SJCRH30 (cell line): ENCODE results near the gene AURKB. TPM values are rescaled to one million over a fixed set of nuclear protein-coding genes. Genes with fewer than 3 reads are reported as not detected.
A peak's percentile ranks its signal among the peaks of the same experiment; 100 is the strongest.

Source experiments
- DNase-seq, 2 experiments: peaks; one replicate each; pipeline ENCODE4 v3.0.0-alpha.2; 2015 to 2020
- H3K27ac ChIP-seq: fragments of 250-450 bp; sonication (Bioruptor Pico); 2 replicates; pipeline ENCODE4 v1.5.1; 2020; ENCODE audit warnings: mild to moderate bottlenecking, moderate library complexity
- H3K27me3 ChIP-seq: fragments of 250-450 bp; sonication (Bioruptor Pico); 2 replicates; pipeline ENCODE4 v1.5.1; 2020; ENCODE audit warnings: mild to moderate bottlenecking, moderate library complexity
- H3K36me3 ChIP-seq: fragments of 250-450 bp; sonication (Bioruptor Pico); 2 replicates; pipeline ENCODE4 v1.5.1; 2020; ENCODE audit warnings: mild to moderate bottlenecking, moderate library complexity
- H3K4me1 ChIP-seq: fragments of 250-450 bp; sonication (Bioruptor Pico); 2 replicates; pipeline ENCODE4 v1.5.1; 2020; ENCODE audit warnings: mild to moderate bottlenecking, moderate library complexity
- H3K4me3 ChIP-seq: fragments of 250-450 bp; sonication (Bioruptor Pico); 2 replicates; pipeline ENCODE4 v1.5.1; 2020; ENCODE audit warnings: mild to moderate bottlenecking, moderate library complexity
- H3K9me3 ChIP-seq: fragments of 250-450 bp; sonication (Bioruptor Pico); replicated peaks from 2 replicates; pipeline ENCODE4 v1.5.1; 2020; ENCODE audit warnings: mild to moderate bottlenecking, moderate library complexity
- total RNA-seq: library from RNA; depleted of rRNA; stranded (reverse); fragments of >200 nt; shearing (Covaris generic); gene quantifications from 2 replicates; pipeline ENCODE4 v1.2.3, GENCODE V29; 2014

The AURKB gene
- total RNA-seq, 1 experiment from 2014 or later = 113 TPM

DNA sequence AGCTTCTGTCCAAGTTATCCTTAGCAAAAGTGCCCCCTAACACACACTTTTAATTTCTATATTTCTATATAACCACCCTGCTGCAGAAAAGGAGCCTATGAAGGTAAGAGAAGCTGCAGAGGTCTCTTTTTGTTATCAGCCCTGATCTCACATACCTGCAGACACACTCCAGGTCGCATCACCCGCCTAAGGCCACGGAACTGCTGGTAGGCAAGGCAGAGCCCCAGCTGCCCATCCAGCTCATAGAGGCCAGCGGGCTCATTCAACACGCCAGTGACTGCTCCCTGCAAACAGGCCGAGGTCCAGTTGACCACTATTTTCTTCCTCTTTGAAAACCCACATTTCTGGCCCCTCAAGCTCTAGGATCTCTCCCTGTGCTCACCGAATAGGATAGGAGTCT is 25.3 kb upstream of the AURKB start:
- Histone ChIP-seq H3K27ac (no peak overlapping the region), H3K27me3 (no peaks in the 10 kb centered on the region), H3K36me3 (no peaks in the 10 kb centered on the region; the same call in 1 of the 2 replicates), H3K4me1 (no peaks in the 10 kb centered on the region), H3K4me3 (no peak overlapping the region), H3K9me3 (no peaks in the 10 kb centered on the region)
- DNase-seq = no peak

DNA sequence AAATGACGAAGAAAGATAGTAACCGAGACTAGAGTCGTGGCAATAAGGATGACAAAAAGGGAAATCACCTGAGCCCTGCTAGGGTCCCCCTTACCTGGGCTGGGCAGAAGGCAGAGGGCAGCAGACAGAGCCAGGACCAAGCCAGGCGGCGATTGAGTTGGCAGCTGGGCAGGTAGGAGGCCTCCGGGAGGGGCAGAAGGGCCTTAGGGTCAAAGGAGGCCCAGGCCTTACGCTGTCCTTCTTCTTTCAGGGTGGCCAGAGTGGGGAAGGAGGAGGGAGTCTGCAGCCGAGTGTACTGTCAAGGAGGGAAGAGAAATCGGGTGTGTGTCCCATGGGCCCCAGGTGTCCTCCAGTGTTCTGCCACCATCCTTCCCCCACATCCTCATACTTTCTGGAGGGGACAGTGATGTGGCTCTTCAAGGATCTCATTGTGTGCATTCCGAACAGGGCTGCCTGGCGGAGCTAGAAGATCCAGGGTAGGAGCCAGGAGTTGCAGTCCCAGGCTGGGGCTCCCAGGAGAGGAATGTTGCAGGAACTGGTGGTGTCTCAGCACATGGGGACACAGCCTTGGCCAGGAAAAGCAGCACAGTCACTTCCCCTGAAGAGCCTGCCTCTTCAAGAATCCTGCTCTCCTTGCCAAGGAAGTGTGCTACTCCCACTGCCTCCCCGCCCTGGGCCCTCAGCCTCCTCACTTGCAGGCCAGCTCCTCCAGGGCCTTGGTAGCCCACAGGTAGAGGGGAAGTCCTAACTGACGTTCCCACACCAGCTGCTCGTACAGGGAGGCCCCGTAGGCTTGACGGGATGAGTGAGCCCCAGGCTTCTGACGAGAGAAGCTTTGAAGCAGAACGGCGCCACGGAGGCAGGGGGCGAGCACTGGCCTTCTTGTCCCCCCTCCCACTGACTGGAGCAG is 24.2 kb upstream of the AURKB start:
- no peaks in the 10 kb centered on the region for H3K27me3 ChIP-seq
- DNase-seq = no peak
- no peak overlapping the region for H3K27ac ChIP-seq
- H3K4me1 ChIP-seq = no peaks in the 10 kb centered on the region
- H3K36me3 ChIP-seq = no peaks in the 10 kb centered on the region; the same call in 1 of the 2 replicates
- H3K4me3 ChIP-seq = no peak overlapping the region
- H3K9me3 ChIP-seq = no peaks in the 10 kb centered on the region

DNA sequence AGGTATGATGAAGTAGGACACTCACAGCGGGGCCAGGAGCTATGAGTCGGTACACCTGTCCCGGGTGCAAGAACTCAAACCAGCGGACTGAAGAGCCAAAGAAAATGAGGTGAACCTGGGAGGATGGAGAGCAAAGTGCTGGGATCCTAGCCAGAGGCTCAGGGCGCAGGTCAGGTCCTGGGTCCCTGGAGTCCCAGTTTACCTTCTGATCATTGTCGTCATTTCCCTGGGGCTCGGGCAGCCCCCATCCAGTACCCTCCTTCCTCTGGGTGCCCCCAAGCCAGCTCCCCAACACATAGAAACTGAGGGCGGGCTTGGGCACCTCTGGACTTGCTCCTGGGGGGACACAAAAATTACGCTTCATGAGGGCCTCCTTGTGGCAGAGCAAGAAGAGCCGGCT is 21.3 kb upstream of the AURKB start:
- Histone ChIP-seq H3K27me3 (no peaks in the 10 kb centered on the region), H3K4me3 (no peak overlapping the region), H3K27ac (no peak overlapping the region), H3K36me3 (no peaks in the 10 kb centered on the region; the same call in 1 of the 2 replicates), H3K4me1 (no peaks in the 10 kb centered on the region), H3K9me3 (no peaks in the 10 kb centered on the region)
- DNase-seq = no peak

DNA sequence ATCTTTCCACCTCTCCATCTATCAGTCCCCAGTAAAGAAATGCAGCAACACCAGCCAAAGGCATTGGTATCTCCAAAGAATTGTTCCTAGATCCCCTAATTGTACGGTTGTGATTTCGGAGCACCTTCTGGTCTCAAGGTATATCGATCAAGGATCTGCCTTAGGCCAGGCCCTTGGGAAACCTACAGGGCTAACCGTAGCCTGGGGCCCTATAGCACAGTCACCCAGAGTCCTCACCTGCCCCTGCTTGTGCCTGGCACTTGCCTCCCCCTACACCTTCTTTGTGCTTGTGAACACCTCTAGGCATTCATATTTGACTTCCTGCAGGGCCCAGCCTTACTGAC is 16.8 kb upstream of the AURKB start:
- Histone ChIP-seq H3K9me3 (no peaks in the 10 kb centered on the region), H3K27me3 (no peaks in the 10 kb centered on the region), H3K36me3 (no peaks in the 10 kb centered on the region), H3K4me3 (peak overlapping the region; percentile 51), H3K4me1 (no peaks in the 10 kb centered on the region), H3K27ac (no peak overlapping the region; the same call in 1 of the 2 replicates)
- DNase-seq = no peak

DNA sequence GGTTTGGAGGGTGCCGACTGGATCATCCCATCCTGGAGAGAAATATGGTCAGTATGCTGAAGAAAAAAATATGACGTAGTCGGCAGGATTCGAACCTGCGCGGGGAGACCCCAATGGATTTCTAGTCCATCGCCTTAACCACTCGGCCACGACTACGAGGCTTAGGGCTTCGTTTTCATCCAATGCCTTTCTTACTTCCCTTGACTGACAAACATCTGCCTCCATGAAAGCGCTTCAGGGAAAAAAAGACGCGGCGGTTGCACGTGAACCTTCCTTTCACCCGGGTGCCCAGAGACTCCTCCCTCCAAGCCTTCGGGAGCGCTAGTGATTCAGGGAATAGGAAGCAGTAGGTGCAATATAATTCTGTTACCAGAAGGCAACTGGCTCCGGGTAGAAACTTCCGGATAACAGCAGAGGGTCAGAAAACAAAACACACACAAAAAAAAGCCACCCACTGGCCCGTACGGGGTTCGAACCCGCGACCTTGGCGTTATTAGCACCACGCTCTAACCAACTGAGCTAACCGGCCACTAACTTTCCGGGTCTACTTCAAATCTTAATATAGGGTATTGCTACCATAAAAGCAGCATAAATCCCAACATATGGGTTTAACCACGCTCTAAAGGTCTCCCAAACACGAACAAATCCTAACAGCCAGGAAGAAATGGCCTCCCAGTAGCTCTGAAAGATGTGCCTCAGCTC is 16.3 kb upstream of the AURKB start:
- peak; percentile 76 to 89 for DNase-seq
- no peaks in the 10 kb centered on the region for H3K4me1 ChIP-seq
- H3K36me3 ChIP-seq = no peaks in the 10 kb centered on the region
- no peaks in the 10 kb centered on the region for H3K9me3 ChIP-seq
- H3K27ac ChIP-seq = peak overlapping the region; percentile 20; the same call in 1 of the 2 replicates
- peak overlapping the region; percentile 51 for H3K4me3 ChIP-seq
- no peaks in the 10 kb centered on the region for H3K27me3 ChIP-seq

DNA sequence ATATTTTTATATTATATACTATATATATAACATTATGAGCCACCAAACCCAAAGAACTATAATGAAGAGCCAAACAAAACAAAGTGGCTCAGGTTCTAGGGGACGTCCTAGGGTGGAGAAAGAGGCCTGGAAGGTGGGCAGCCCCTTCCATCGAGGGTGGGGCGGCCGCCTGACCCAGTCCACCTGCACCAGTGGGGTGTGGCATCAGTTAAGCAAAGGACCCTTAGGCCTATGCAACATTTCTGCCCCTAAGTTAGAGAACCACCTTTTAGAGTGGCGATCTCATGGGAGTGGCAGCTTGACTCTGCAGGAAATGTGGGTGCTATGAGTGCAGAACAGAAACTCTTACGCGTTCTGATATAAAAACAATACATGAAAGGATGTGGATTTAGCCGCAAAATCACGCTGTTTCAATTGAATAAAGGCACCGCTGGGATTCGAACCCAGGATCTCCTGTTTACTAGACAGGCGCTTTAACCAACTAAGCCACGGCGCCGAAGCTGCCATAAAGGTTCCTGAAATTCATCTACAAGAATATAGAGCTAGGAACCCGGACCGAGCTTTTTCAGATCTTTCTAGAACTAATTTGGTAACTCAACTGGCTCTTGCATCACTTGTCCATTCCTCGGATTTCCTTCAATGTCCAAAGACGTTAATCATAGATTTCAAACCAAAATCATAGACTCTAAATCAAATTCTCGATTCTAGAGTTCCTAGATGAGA is 15.6 kb upstream of the AURKB start:
- H3K9me3 ChIP-seq = no peaks in the 10 kb centered on the region
- H3K4me1 ChIP-seq = no peaks in the 10 kb centered on the region
- DNase-seq = peak; percentile 70 to 76
- no peak overlapping the region; the same call in 1 of the 2 replicates for H3K27ac ChIP-seq
- H3K36me3 ChIP-seq = no peaks in the 10 kb centered on the region
- no peaks in the 10 kb centered on the region for H3K27me3 ChIP-seq
- H3K4me3 ChIP-seq = peak overlapping the region; percentile 51

DNA sequence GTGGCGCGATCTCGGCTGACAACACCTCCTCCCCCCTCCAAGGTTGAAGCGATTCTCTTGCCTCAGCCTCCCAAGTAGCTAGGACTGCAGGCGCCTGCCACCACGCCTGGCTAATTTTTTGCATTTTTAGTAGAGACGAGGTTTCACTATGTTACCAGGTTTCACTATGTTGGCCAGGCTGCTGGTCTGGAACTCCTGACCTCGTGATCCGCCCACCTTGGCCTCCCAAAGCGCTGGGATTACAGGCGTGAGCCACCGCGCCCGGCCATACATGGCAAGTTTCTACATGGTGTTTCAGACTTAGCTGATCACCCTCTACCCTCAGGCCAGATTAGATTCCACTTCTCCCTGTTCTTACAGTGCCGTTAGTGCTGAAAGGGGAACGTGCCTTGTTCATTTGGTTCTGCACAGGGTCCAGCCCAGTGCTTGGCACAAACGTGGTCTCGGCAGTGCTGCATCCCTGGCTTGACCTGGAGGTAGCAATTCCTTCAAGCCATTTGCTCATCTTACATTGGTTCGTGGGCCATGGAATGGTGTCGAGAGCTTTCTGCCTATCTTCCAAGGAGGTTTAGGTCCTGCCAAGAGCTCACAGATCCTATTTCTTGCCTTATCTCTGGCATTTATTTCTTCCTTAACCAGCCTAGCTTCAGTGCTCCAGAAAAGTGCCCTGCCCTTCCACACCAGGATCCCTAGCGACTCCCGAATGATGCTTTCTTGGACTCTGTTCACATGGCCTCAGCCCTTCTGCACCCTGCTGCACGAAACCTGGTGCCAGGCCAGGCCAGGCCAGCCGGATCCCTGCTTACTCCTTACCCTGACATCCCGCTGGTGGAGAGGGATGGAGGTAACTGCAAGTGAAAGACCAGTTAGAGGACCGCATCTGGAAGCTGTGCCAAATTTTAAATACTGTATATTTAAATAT is 14.8 kb upstream of the AURKB start:
- no peaks in the 10 kb centered on the region for H3K36me3 ChIP-seq
- no peaks in the 10 kb centered on the region for H3K4me1 ChIP-seq
- no peak for DNase-seq
- no peaks in the 10 kb centered on the region for H3K27me3 ChIP-seq
- H3K4me3 ChIP-seq = no peak overlapping the region
- no peaks in the 10 kb centered on the region for H3K9me3 ChIP-seq
- no peak overlapping the region for H3K27ac ChIP-seq

DNA sequence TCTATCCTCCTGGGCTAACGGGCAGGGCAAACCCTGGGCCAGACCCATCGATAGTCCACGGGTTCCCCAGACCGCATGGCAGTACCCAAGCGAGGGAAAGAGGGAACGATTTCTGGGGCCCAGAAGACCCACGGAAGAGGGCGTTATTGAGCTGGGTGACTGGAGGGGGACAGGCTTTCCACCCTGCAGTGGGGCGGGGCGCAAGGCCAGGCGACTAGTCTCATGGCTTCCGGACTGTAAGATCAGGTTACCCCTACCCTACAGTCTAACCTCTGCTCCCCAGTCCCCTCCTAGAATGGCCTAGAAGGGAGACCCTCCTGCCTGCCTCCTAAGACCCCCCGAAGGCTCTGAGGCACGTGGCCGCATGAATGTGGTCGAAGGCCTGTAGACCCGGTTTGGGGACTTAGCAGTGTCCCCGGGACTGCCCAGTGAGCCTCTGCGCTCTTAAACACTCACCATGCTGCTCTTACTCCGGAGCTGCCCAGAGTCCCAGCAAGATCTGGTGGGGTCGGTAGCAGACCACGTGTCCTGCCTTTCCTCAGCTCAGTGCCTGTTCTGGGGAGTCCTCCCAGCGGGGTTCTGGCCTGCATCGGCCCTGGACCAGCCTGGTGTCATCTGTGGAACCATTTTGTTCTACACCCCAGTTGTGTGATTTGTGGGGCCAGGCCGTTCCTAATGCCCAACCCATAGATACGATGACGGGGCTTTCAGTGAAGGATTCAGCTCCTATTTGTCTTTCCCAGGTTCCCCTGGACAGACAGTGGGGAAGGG is 13.2 kb upstream of the AURKB start:
- peak overlapping the region; percentile 72 for H3K27ac ChIP-seq
- no peaks in the 10 kb centered on the region for H3K36me3 ChIP-seq
- no peaks in the 10 kb centered on the region for H3K27me3 ChIP-seq
- DNase-seq = peak; percentile 82 to 86
- H3K4me1 ChIP-seq = no peaks in the 10 kb centered on the region
- H3K4me3 ChIP-seq = peak overlapping the region; percentile 66
- no peaks in the 10 kb centered on the region for H3K9me3 ChIP-seq

DNA sequence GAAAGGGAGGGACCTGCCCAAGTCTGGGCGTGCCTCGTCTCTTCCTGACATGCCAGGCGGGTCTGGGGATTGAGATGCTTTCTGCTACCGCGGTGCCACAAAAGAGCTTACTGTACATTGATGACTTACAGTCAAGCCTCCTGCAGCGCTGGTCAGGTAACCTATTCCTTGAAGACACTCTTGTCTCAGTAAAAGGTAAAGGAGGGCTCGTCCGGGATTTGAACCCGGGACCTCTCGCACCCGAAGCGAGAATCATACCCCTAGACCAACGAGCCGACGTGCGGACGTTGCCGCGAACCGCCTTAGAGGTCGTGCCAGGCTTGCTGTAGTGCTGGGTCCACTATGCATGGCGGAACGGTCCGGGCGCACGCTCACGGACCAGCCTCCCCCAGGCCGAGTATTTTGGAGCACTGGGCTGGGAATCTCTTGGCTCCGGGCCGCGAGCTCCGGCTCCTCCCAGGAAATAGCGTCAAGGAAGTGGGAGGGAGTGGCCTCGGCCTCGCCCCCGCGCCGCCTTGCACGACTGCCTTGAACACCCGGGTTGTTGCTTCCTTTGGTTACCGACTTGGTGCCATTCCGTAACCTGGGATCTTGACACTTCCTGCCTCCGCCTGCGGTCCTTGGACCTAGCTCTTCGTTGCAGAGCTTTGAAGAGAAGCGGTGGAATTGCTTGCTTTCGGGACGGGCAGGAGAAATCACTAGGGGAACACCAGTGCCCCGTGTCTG is 12.4 kb upstream of the AURKB start:
- Histone ChIP-seq H3K4me3 (peak overlapping the region; percentile 66), H3K4me1 (no peaks in the 10 kb centered on the region), H3K27me3 (no peaks in the 10 kb centered on the region), H3K36me3 (no peaks in the 10 kb centered on the region), H3K27ac (peak overlapping the region; percentile 72), H3K9me3 (no peaks in the 10 kb centered on the region)
- DNase-seq = peak; percentile 86 to 87

DNA sequence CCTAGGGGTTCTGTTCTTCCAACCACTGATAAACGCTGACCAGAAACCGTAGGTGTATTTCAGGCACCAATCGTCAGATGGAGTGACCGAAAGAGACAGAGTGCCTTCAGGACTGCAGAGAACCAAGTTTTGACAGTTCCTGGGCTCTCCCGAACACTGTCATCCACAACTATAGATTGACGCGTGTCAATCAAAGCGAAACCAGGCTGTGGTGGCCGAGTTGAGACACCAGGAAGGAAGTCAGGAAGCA is 11.9 kb upstream of the AURKB start:
- Histone ChIP-seq H3K27ac (peak overlapping the region; percentile 72; the same call in 1 of the 2 replicates), H3K27me3 (no peaks in the 10 kb centered on the region), H3K9me3 (no peaks in the 10 kb centered on the region), H3K4me3 (peak overlapping the region; percentile 66), H3K36me3 (no peaks in the 10 kb centered on the region), H3K4me1 (no peaks in the 10 kb centered on the region)
- DNase-seq = no peak

DNA sequence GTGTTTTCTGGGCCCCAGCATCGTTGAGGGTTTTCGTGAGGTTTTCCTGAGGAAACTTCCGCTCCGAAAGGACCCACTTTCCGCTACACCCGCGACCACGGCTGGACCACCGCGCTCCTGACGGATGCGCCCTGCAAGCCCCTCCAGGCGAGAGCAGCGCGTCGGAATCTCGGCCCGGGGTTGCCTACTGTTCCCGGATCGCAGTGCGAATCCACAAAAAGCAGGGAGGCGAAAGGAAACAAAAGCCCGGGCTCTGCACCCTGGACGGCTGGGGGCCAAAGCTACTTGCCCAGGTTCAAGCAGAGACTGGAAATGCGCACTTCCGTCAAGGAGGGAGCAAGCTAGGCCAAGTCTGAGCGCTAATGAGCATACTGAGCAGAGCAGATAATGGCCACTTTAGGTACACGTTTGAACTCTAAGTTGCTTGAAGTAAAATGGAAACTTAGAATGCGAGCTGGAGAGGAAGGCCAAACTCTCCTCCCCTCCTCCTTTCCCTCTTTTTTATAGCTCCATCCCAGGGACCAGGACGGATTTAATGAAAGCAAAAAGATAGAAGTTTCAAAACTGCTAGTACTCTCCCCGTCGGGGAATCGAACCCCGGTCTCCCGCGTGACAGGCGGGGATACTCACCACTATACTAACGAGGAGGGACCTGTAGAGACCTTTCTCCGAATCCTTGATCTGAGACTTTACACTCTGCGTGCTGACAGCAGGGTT is 11.4 kb upstream of the AURKB start:
- Histone ChIP-seq H3K4me3 (peak overlapping the region; percentile 66), H3K27me3 (no peaks in the 10 kb centered on the region), H3K4me1 (no peaks in the 10 kb centered on the region), H3K36me3 (no peaks in the 10 kb centered on the region), H3K9me3 (no peaks in the 10 kb centered on the region), H3K27ac (peak overlapping the region; percentile 63)
- peak; percentile 76 to 90 for DNase-seq

DNA sequence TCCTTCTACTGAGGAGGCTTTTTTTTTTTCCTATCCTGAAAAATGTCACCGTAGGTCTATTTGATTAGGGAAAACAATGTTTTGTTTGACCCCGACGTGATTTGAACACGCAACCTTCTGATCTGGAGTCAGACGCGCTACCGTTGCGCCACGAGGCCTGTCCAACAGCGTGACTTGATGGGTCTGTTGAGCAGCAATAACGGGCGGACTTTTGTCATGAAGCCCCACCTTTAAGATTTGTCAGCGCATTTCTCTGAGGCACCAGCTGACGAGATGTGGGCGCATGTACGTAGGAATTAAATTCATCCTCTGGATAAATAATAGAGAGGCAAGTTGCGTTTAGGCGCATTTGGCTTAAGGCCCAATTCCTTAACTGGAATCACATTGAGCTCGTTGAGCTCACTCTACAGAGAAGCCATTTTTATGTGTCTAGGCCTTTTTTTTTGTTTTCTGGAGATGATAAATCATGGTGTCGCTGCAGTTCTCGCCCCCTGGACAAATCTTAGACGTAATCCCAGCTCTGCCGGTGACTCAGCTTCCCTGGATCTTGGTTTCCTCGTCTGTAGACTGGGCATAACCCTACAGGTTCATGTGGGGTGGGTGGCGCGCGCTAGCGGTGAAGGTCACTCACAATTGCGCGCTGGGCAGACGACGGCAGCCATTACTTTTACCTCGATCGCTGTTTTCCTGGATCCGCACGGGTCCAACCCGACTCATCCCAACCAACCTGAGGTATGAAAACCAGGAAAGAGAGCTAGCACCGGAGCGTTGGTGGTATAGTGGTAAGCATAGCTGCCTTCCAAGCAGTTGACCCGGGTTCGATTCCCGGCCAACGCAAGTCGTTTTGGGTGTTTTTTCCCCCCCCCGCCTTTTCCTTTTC is 10.6 kb upstream of the AURKB start:
- H3K27me3 ChIP-seq = no peaks in the 10 kb centered on the region
- H3K4me3 ChIP-seq = peak overlapping the region; percentile 66
- peak overlapping the region; percentile 63 for H3K27ac ChIP-seq
- H3K36me3 ChIP-seq = no peaks in the 10 kb centered on the region
- H3K4me1 ChIP-seq = no peaks in the 10 kb centered on the region
- peak; percentile 86 to 94 for DNase-seq
- H3K9me3 ChIP-seq = no peaks in the 10 kb centered on the region
